Neural crest cell (in vitro differentiated cells): ENCODE measurements around the gene TRIP10. TPM values are rescaled to one million over a fixed set of nuclear protein-coding genes. Genes with fewer than 3 reads are reported as not detected.
A peak's percentile ranks its signal among the peaks of the same experiment; 100 is the strongest.

Experiments used
- DNase-seq: peaks from one replicate; pipeline ENCODE4 v3.0.0; 2021; ENCODE audit warnings: low read depth, mixed read lengths, low spot score
- H3K27ac Mint-ChIP-seq: one replicate; pipeline ENCODE4 v1.8.0; 2021; ENCODE audit warnings: mild to moderate bottlenecking, mixed read lengths; ENCODE audit not compliant: unreplicated experiment
- H3K27me3 Mint-ChIP-seq: 2 replicates; pipeline ENCODE4 v1.8.0; 2021; ENCODE audit warnings: low read depth, mild to moderate bottlenecking, mixed read lengths
- H3K36me3 Mint-ChIP-seq: 2 replicates; pipeline ENCODE4 v1.8.0; 2021; ENCODE audit warnings: low read depth, mild to moderate bottlenecking, mixed read lengths
- H3K4me1 Mint-ChIP-seq: 2 replicates; pipeline ENCODE4 v1.8.0; 2021; ENCODE audit warnings: mixed read lengths
- H3K4me3 Mint-ChIP-seq: one replicate; pipeline ENCODE4 v1.8.0; 2021; ENCODE audit warnings: mild to moderate bottlenecking, mixed read lengths
- H3K9me3 Mint-ChIP-seq: 2 replicates; pipeline ENCODE4 v1.8.0; 2021; ENCODE audit warnings: mixed read lengths
- CTCF ChIP-seq: fragments of 200-600 bp; sonication (generic); conservative IDR thresholded peaks from 2 replicates; pipeline ENCODE4 v1.5.0; 2021; ENCODE audit warnings: antibody characterized with exemption, mild to moderate bottlenecking
- total RNA-seq: library from RNA; stranded (reverse); gene quantifications from 2 replicates; pipeline ENCODE4 v1.2.1, GENCODE V29; 2021

TRIP10 gene
- total RNA-seq, 1 donor from 2014 or later, result 20.6 TPM

DNA sequence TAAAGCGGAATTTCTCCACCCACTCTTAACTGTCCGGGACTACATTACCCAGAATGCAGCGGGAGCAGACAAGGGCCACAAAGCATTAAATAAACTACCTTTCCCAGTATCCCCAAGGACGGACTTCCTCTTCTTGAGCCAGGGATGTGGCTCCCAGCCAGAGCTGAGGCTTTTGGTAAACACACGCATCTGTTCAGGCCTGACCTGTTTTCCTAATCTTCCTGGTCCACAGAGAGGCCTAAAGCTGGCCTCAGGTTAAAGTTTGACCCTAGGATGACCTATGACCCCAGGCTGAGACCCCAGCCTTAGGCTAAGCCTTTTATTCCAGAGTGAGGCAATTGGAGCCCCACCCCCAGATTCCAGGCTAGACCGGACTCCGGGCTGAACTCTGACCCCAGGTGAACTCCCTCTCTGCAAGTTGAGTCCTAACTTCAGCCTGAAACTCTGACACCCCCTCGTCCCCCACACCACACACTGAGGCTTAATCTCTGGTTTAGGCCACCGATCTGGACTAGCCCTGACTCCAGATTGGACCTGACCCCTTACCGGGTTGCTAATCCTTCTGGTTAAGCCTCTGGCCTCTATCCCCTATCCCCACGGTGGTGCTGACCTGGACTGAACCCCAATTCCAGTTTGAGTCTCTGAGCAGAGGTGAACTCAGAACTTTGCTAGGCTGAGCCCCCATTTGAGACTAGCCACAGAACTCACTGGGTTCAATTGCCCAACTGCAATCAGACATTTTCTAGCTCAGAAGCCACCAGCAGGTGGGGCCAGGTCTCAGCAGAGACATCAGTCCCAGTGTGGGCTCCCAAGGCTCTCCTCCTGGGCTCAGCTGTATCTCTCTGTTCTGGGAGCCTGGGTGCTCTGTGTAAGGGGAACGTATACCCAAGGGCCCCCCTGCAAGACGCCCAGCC is 1.4 kb upstream of the TRIP10 start:
- peak overlapping the region; percentile 92 for H3K4me3 Mint-ChIP-seq
- peak; percentile 41 for DNase-seq
- H3K9me3 Mint-ChIP-seq, result no peaks in the 10 kb centered on the region
- H3K27ac Mint-ChIP-seq, result peak overlapping the region; percentile 44
- H3K36me3 Mint-ChIP-seq, result no peaks in the 10 kb centered on the region
- peaks cover 5% of the 10 kb centered on the region for H3K27me3 Mint-ChIP-seq
- H3K4me1 Mint-ChIP-seq, result peaks cover 49% of the 10 kb centered on the region
- peak; percentile 68 for TF ChIP-seq CTCF

DNA sequence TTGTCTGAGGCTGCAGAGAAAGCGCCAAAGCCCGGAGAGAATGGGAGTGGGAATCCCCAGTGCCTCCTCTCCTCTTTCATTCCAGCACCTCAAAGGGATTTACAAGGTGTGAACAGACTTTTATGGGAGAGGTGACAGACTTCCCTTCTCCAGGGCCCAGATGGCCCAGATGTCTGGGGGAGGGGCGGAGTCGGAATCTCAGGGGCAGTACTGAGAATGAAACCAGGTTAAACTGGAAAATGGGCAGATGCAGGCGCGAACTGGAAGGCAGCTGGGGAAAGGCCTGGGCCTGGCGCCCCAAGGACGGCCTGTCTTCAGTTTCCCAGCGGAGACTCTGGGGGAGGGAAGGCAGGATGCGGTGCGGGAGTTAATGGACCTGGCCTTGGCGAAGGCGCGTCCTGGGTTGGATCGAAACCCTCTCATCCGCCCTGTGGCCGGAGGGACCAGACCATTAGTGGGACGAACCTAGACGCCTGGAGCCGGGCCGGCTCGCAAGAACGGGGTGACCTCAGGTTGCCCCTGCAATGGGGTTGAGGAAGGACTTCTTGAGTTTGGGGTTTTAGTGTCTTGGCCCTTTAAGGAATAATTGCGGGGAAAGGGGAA is 592 bp upstream of the TRIP10 start:
- peaks cover 5% of the 10 kb centered on the region for H3K27me3 Mint-ChIP-seq
- H3K4me3 Mint-ChIP-seq, result peak overlapping the region; percentile 92
- H3K27ac Mint-ChIP-seq, result peak overlapping the region; percentile 95
- no peaks in the 10 kb centered on the region for H3K9me3 Mint-ChIP-seq
- H3K4me1 Mint-ChIP-seq, result peaks cover 57% of the 10 kb centered on the region
- TF ChIP-seq CTCF, result no peak
- DNase-seq, result no peak
- H3K36me3 Mint-ChIP-seq, result no peaks in the 10 kb centered on the region

- peak overlapping the region; percentile 89 for H3K4me3 Mint-ChIP-seq
- no peak overlapping the region for H3K27ac Mint-ChIP-seq
- H3K9me3 Mint-ChIP-seq, result no peaks in the 10 kb centered on the region
- TF ChIP-seq CTCF, result no peak
- H3K4me1 Mint-ChIP-seq, result peaks cover 63% of the 10 kb centered on the region
- peaks cover 5% of the 10 kb centered on the region for H3K27me3 Mint-ChIP-seq
- DNase-seq, result peak; percentile 27
- no peaks in the 10 kb centered on the region for H3K36me3 Mint-ChIP-seq
These were observed 556 bp downstream of the TRIP10 start for GRCh38 chr19:6739883-6740588.

GRCh38 chr19:6740589-6741343 is 1.3 kb downstream of the TRIP10 start:
- H3K4me1 Mint-ChIP-seq, result peaks cover 67% of the 10 kb centered on the region
- no peak overlapping the region for H3K27ac Mint-ChIP-seq
- DNase-seq, result peak; percentile 37
- no peak for TF ChIP-seq CTCF
- no peaks in the 10 kb centered on the region for H3K9me3 Mint-ChIP-seq
- H3K36me3 Mint-ChIP-seq, result no peaks in the 10 kb centered on the region
- H3K4me3 Mint-ChIP-seq, result peak overlapping the region; percentile 89
- peaks cover 5% of the 10 kb centered on the region for H3K27me3 Mint-ChIP-seq

- no peak overlapping the region for H3K27ac Mint-ChIP-seq
- peaks cover 49% of the 10 kb centered on the region for H3K4me1 Mint-ChIP-seq
- no peak for DNase-seq
These were observed 3.6 kb downstream of the TRIP10 start for GRCh38 chr19:6743066-6743465.

More at GRCh38 chr19:6743066-6743465, 3.6 kb downstream of the TRIP10 start:
- Mint-ChIP-seq H3K36me3 (no peaks in the 10 kb centered on the region), H3K9me3 (no peaks in the 10 kb centered on the region), H3K4me3 (peak overlapping the region; percentile 77), H3K27me3 (peaks cover 3% of the 10 kb centered on the region)
- TF ChIP-seq CTCF, result no peak
